HepG2 (cell line): Measurements from ENCODE around the gene DUS1L. TPM values are rescaled to one million over a fixed set of nuclear protein-coding genes. Genes with fewer than 3 reads are reported as not detected.

Experiments
- polyA plus RNA-seq, 8 experiments: library from polyadenylated mRNA; depleted of rRNA in 3 of 8; stranded (reverse) in 7 of 8; unstranded in 1 of 8; fragments of >200 nt; fragmentation: Illumina TruSeq in 4 of 8; extraction: Trizol in 4 of 8; gene quantifications; 2 replicates each; pipeline versions ENCODE4 v1.2.1 to v1.2.3, GENCODE V29; 2011 to 2016; ENCODE audit warnings: low read depth in 4 of 8, missing spikeins in 1 of 8, mixed read lengths in 1 of 8; ENCODE audit not compliant: insufficient read depth in 1 of 8
- total RNA-seq, 5 experiments: library from RNA; depleted of rRNA; stranded (reverse); fragments of >200 nt; fragmentation: Illumina TruSeq; extraction: Trizol; gene quantifications; 2 replicates each; pipeline ENCODE4 v1.2.3, GENCODE V29; 2016; ENCODE audit warnings: low read depth in 1 of 5

Gene DUS1L
- total and polyA plus RNA-seq, 2 of the 13 experiments (the other 11 are each of a cell fraction or from before 2014, with no cell fraction given) = 81.0 to 109 TPM

Other genes starting within 250 kb of the DUS1L start
- gene MCRIP1, start 232.5 kb downstream of the DUS1L start, total RNA-seq (2016; rRNA removed; fragmentation: Illumina TruSeq; extraction: Trizol) = 76.1 and 84.9 TPM in 2 replicates
- 79.7 and 113 TPM in 2 replicates for gene MCRIP1, start 232.5 kb downstream of the DUS1L start, polyA plus RNA-seq (2011; rRNA removed)
- 0.69 and 1.00 TPM in 2 replicates for gene PPP1R27, start 230.8 kb downstream of the DUS1L start, total RNA-seq (2016; rRNA removed; fragmentation: Illumina TruSeq; extraction: Trizol)
- 0.17 and 0.33 TPM in 2 replicates for gene PPP1R27, start 230.8 kb downstream of the DUS1L start, polyA plus RNA-seq (2011; rRNA removed)
- gene P4HB, start 205.3 kb downstream of the DUS1L start, total RNA-seq (2016; rRNA removed; fragmentation: Illumina TruSeq; extraction: Trizol) = 337 and 782 TPM in 2 replicates
- gene P4HB, start 205.3 kb downstream of the DUS1L start, polyA plus RNA-seq (2011; rRNA removed) = 181 and 185 TPM in 2 replicates
- 64.0 and 120 TPM in 2 replicates for gene ARHGDIA, start 194.5 kb downstream of the DUS1L start, total RNA-seq (2016; rRNA removed; fragmentation: Illumina TruSeq; extraction: Trizol)
- gene ARHGDIA, start 194.5 kb downstream of the DUS1L start, polyA plus RNA-seq (2011; rRNA removed) = 40.0 and 52.1 TPM in 2 replicates
- gene ALYREF, start 174.2 kb downstream of the DUS1L start, total RNA-seq (2016; rRNA removed; fragmentation: Illumina TruSeq; extraction: Trizol) = 264 and 269 TPM in 2 replicates
- 58.4 and 59.8 TPM in 2 replicates for gene ALYREF, start 174.2 kb downstream of the DUS1L start, polyA plus RNA-seq (2011; rRNA removed)
- gene ANAPC11, start 174.1 kb downstream of the DUS1L start, total RNA-seq (2016; rRNA removed; fragmentation: Illumina TruSeq; extraction: Trizol) = 114 and 127 TPM in 2 replicates
- 235 and 250 TPM in 2 replicates for gene ANAPC11, start 174.1 kb downstream of the DUS1L start, polyA plus RNA-seq (2011; rRNA removed)
- gene NPB, start 163.6 kb downstream of the DUS1L start, total RNA-seq (2016; rRNA removed; fragmentation: Illumina TruSeq; extraction: Trizol) = 0.56 and 0.93 TPM in 2 replicates
- gene NPB, start 163.6 kb downstream of the DUS1L start, polyA plus RNA-seq (2011; rRNA removed) = 0.11 and 0.22 TPM in 2 replicates
- gene PCYT2, start 154.4 kb downstream of the DUS1L start, total RNA-seq (2016; rRNA removed; fragmentation: Illumina TruSeq; extraction: Trizol) = 240 and 297 TPM in 2 replicates
- gene PCYT2, start 154.4 kb downstream of the DUS1L start, polyA plus RNA-seq (2011; rRNA removed) = 147 and 222 TPM in 2 replicates
- 14.5 and 24.8 TPM in 2 replicates for gene SIRT7, start 147.6 kb downstream of the DUS1L start, total RNA-seq (2016; rRNA removed; fragmentation: Illumina TruSeq; extraction: Trizol)
- gene SIRT7, start 147.6 kb downstream of the DUS1L start, polyA plus RNA-seq (2011; rRNA removed) = 8.3 and 10.9 TPM in 2 replicates
- gene MAFG, start 138.1 kb downstream of the DUS1L start, total RNA-seq (2016; rRNA removed; fragmentation: Illumina TruSeq; extraction: Trizol) = 12.4 and 14.5 TPM in 2 replicates
- 20.0 TPM in 2 replicates for gene MAFG, start 138.1 kb downstream of the DUS1L start, polyA plus RNA-seq (2011; rRNA removed)
- gene PYCR1, start 128.5 kb downstream of the DUS1L start, total RNA-seq (2016; rRNA removed; fragmentation: Illumina TruSeq; extraction: Trizol) = 323 and 338 TPM in 2 replicates
- 338 and 382 TPM in 2 replicates for gene PYCR1, start 128.5 kb downstream of the DUS1L start, polyA plus RNA-seq (2011; rRNA removed)
- not detected in 2 replicates for gene MYADML2, start 118.6 kb downstream of the DUS1L start, total RNA-seq (2016; rRNA removed; fragmentation: Illumina TruSeq; extraction: Trizol)
- not detected in 2 replicates for gene MYADML2, start 118.6 kb downstream of the DUS1L start, polyA plus RNA-seq (2011; rRNA removed)
- 67.7 and 160 TPM in 2 replicates for gene NOTUM, start 104.6 kb downstream of the DUS1L start, total RNA-seq (2016; rRNA removed; fragmentation: Illumina TruSeq; extraction: Trizol)
- gene NOTUM, start 104.6 kb downstream of the DUS1L start, polyA plus RNA-seq (2011; rRNA removed) = 150 and 181 TPM in 2 replicates
- 221 and 314 TPM in 2 replicates for gene ASPSCR1, start 88.2 kb downstream of the DUS1L start, total RNA-seq (2016; rRNA removed; fragmentation: Illumina TruSeq; extraction: Trizol)
- gene ASPSCR1, start 88.2 kb downstream of the DUS1L start, polyA plus RNA-seq (2011; rRNA removed) = 257 and 274 TPM in 2 replicates
- gene CENPX, start 42.9 kb downstream of the DUS1L start, total RNA-seq (2016; rRNA removed; fragmentation: Illumina TruSeq; extraction: Trizol) = 166 and 170 TPM in 2 replicates
- 92.7 and 96.7 TPM in 2 replicates for gene CENPX, start 42.9 kb downstream of the DUS1L start, polyA plus RNA-seq (2011; rRNA removed)
- 21.4 and 48.1 TPM in 2 replicates for gene LRRC45, start 42.5 kb downstream of the DUS1L start, total RNA-seq (2016; rRNA removed; fragmentation: Illumina TruSeq; extraction: Trizol)
- 11.6 and 14.1 TPM in 2 replicates for gene LRRC45, start 42.5 kb downstream of the DUS1L start, polyA plus RNA-seq (2011; rRNA removed)
- 4.0 and 10.5 TPM in 2 replicates for gene RAC3, start 34.1 kb downstream of the DUS1L start, total RNA-seq (2016; rRNA removed; fragmentation: Illumina TruSeq; extraction: Trizol)
- 21.3 and 24.1 TPM in 2 replicates for gene RAC3, start 34.1 kb downstream of the DUS1L start, polyA plus RNA-seq (2011; rRNA removed)
- gene DCXR, start 28.1 kb downstream of the DUS1L start, total RNA-seq (2016; rRNA removed; fragmentation: Illumina TruSeq; extraction: Trizol) = 286 and 311 TPM in 2 replicates
- 287 and 290 TPM in 2 replicates for gene DCXR, start 28.1 kb downstream of the DUS1L start, polyA plus RNA-seq (2011; rRNA removed)
- 27.8 and 64.0 TPM in 2 replicates for gene RFNG, start 14.0 kb downstream of the DUS1L start, total RNA-seq (2016; rRNA removed; fragmentation: Illumina TruSeq; extraction: Trizol)
- gene RFNG, start 14.0 kb downstream of the DUS1L start, polyA plus RNA-seq (2011; rRNA removed) = 61.4 and 90.6 TPM in 2 replicates
- 106 and 124 TPM in 2 replicates for gene GPS1, start 13.9 kb downstream of the DUS1L start, total RNA-seq (2016; rRNA removed; fragmentation: Illumina TruSeq; extraction: Trizol)
- 128 and 161 TPM in 2 replicates for gene GPS1, start 13.9 kb downstream of the DUS1L start, polyA plus RNA-seq (2011; rRNA removed)
- gene FASN, start 32.4 kb upstream of the DUS1L start, total RNA-seq (2016; rRNA removed; fragmentation: Illumina TruSeq; extraction: Trizol) = 101 and 192 TPM in 2 replicates
- gene FASN, start 32.4 kb upstream of the DUS1L start, polyA plus RNA-seq (2011; rRNA removed) = 51.7 and 92.4 TPM in 2 replicates
- gene CCDC57, start 147.0 kb upstream of the DUS1L start, total RNA-seq (2016; rRNA removed; fragmentation: Illumina TruSeq; extraction: Trizol) = 54.8 and 59.9 TPM in 2 replicates
- 59.3 and 69.8 TPM in 2 replicates for gene CCDC57, start 147.0 kb upstream of the DUS1L start, polyA plus RNA-seq (2011; rRNA removed)
- 99.9 and 242 TPM in 2 replicates for gene SLC16A3, start 163.2 kb upstream of the DUS1L start, total RNA-seq (2016; rRNA removed; fragmentation: Illumina TruSeq; extraction: Trizol)
- 349 and 598 TPM in 2 replicates for gene SLC16A3, start 163.2 kb upstream of the DUS1L start, polyA plus RNA-seq (2011; rRNA removed)
- gene CSNK1D, start 207.9 kb upstream of the DUS1L start, total RNA-seq (2016; rRNA removed; fragmentation: Illumina TruSeq; extraction: Trizol) = 28.4 and 31.5 TPM in 2 replicates
- gene CSNK1D, start 207.9 kb upstream of the DUS1L start, polyA plus RNA-seq (2011; rRNA removed) = 128 and 148 TPM in 2 replicates